Adrenal gland (tissue), 12 donors: Measurements from ENCODE around the gene LDAH. TPM values are rescaled to one million over a fixed set of nuclear protein-coding genes. Genes with fewer than 3 reads are reported as not detected.
A peak's percentile ranks its signal among the peaks of the same experiment; 100 is the strongest.

Experiments used
- DNase-seq, 7 donors: peaks; one replicate each; pipeline ENCODE4 v3.0.0-alpha.2; 2019 to 2020
- H3K27ac ChIP-seq, 5 donors: fragments of 200-600 bp; sonication (generic) in 4 of 5; 1 replicate in 3 of 5; 2 replicates in 2 of 5; pipeline versions ENCODE4 v1.5.1 to v1.8.0; 2016 to 2020; ENCODE audit warnings: mild to moderate bottlenecking in 1 of 5
- H3K27me3 ChIP-seq: fragments of 200-600 bp; 2 replicates; pipeline ENCODE4 v1.8.0; 2021
- H3K36me3 ChIP-seq, 2 donors: fragments of 200-600 bp; replicated peaks in 1 of 2; 1 replicate in 1 of 2; 2 replicates in 1 of 2; pipeline versions ENCODE4 v1.5.1 to v1.8.0; 2018 to 2022
- H3K4me1 ChIP-seq, 2 donors: fragments of 200-600 bp; replicated peaks in 1 of 2; 1 replicate in 1 of 2; 2 replicates in 1 of 2; pipeline versions ENCODE4 v1.5.1 to v1.8.0; 2018 to 2021
- H3K4me3 ChIP-seq, 4 donors: fragments of 200-600 bp; sonication (generic) in 3 of 4; one replicate each; pipeline ENCODE4 v1.5.1; 2016 to 2018
- H3K9me3 ChIP-seq, 3 donors: fragments of 200-600 bp; sonication (generic) in 1 of 3; replicated peaks in 1 of 3; 1 replicate in 2 of 3; 2 replicates in 1 of 3; pipeline versions ENCODE4 v1.5.1 to v1.8.0; 2016 to 2021
- POLR2A ChIP-seq, 2 donors: fragments of 450-650 bp; IDR thresholded peaks; one replicate each; pipeline ENCODE4 v1.6.1; 2017; ENCODE audit warnings: antibody characterized with exemption in 2 of 2, mild to moderate bottlenecking in 2 of 2, moderate library complexity in 1 of 2
- WGBS, 4 donors: extraction: QIAGEN DNeasy Blood & Tissue Kit in 2 of 4; methylation state at CpG; one replicate each; pipeline versions ENCODE4 v1.1.5 to v1.1.7; 2013 to 2017; 5-methylcytosine and 5-hydroxymethylcytosine counted together
- intact Hi-C, 2 donors: fragments of 100-400 bp; cut with DNase I; formaldehyde crosslinking; loops; one replicate each; pipeline versions ENCODE4 v1.14.1 to v1.15.0; 2022 to 2023
- polyA plus RNA-seq, 3 donors: library from polyadenylated mRNA; stranded (reverse); fragments of 200-250 nt in 2 of 3; fragments of 350-450 nt in 1 of 3; fragmentation: Illumina TruSeq in 1 of 3; extraction: RNeasy Lipid Tissue Mini Kit (QIAGEN cat#74804) in 1 of 3; gene quantifications; one replicate each; pipeline ENCODE4 v1.2.3, GENCODE V29; 2013 to 2014
- total RNA-seq, 9 donors: library from RNA; depleted of rRNA in 4 of 9; stranded (reverse); fragments of >200 nt in 4 of 9; fragments of 120-200 nt in 1 of 9; fragmentation: NEBNext Ultra II Directional in 1 of 9; extraction: Animal tissue kit (Norgen Biotek cat#: 25700) in 1 of 9; gene quantifications; one replicate each; pipeline versions ENCODE4 v1.1.0 to v1.2.4, GENCODE V29; 2013 to 2023
- TF ChIP-seq, protein P1 (sequence below), 6 experiments: fragments of 450-650 bp in 4 of 6; fragments of 200-600 bp in 2 of 6; sonication (generic) in 1 of 6; IDR thresholded peaks; 1 replicate in 5 of 6; 2 replicates in 1 of 6; pipeline versions ENCODE4 v1.5.1 to v1.8.0; 2016 to 2021; ENCODE audit warnings: antibody characterized with exemption in 6 of 6, mild to moderate bottlenecking in 2 of 6, moderate library complexity in 1 of 6
- donor health status: healthy with polysubstance abuse.
- donor health status: Bipolar disorder and iron deficiency.
- donor health status: DM: yes; HTN: yes; CAD: no.
- donor health status: DM: no; HTN: no; CAD: no.
- donor health status: DM: no; HTN: no; CAD: no.
- donor health status: DM: yes; HTN: yes; CAD: no.

LDAH gene
- total and polyA plus RNA-seq, 12 donors, result 7.0 to 64.9 (median 31.5) TPM

DNA sequence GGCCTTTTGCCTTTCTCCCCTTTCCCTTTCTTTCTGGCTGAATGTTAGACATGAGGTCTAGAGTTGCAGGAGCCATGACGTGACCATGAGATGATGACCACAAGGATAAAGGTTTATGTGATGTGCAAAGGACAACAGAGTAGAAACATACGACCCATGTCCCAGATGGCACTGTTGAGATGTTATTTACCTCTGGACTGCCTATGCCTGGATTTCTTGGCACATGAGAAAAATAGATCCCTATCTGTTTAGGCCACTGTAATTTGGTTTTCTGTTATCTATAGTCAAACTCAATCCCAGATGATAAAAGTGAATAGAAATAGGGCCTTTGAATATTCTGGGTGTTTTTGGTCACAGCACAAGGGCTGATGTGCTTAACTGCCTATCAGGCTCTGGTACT is 97.1 kb downstream of the LDAH start:
- Histone ChIP-seq H3K4me1 (peaks cover 0 to 14% of the 10 kb centered on the region in 2 donors), H3K27me3 (no peaks in the 10 kb centered on the region), H3K27ac (no peak overlapping the region), H3K36me3 (peaks cover 0 to 3% of the 10 kb centered on the region in 2 donors), H3K4me3 (no peak overlapping the region), H3K9me3 (no peaks in the 10 kb centered on the region)
- WGBS, 4 donors, result 94 to 100% (median 95%) methylated on average over 2 of the region's 2 CpGs
- intact Hi-C loops, result no loop called here
- no peak for DNase-seq
- TF ChIP-seq POLR2A (IDR thresholded peaks at IDR 0.05), result no peak
- TF ChIP-seq, protein P1, sequence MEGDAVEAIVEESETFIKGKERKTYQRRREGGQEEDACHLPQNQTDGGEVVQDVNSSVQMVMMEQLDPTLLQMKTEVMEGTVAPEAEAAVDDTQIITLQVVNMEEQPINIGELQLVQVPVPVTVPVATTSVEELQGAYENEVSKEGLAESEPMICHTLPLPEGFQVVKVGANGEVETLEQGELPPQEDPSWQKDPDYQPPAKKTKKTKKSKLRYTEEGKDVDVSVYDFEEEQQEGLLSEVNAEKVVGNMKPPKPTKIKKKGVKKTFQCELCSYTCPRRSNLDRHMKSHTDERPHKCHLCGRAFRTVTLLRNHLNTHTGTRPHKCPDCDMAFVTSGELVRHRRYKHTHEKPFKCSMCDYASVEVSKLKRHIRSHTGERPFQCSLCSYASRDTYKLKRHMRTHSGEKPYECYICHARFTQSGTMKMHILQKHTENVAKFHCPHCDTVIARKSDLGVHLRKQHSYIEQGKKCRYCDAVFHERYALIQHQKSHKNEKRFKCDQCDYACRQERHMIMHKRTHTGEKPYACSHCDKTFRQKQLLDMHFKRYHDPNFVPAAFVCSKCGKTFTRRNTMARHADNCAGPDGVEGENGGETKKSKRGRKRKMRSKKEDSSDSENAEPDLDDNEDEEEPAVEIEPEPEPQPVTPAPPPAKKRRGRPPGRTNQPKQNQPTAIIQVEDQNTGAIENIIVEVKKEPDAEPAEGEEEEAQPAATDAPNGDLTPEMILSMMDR (IDR thresholded peaks at IDR 0.05), result no peak

- Histone ChIP-seq H3K4me3 (no peak overlapping the region), H3K27me3 (no peaks in the 10 kb centered on the region), H3K4me1 (peaks cover 0 to 14% of the 10 kb centered on the region in 2 donors), H3K36me3 (peaks cover 0 to 3% of the 10 kb centered on the region in 2 donors), H3K27ac (no peak overlapping the region), H3K9me3 (no peaks in the 10 kb centered on the region)
- intact Hi-C loops, result no loop called here
- TF ChIP-seq, protein P1 (IDR thresholded peaks at IDR 0.05), result no peak
- no peak for TF ChIP-seq POLR2A (IDR thresholded peaks at IDR 0.05)
- 96 to 100% (median 98%) methylated on average over 3 of the region's 3 CpGs for WGBS, 4 donors
- no peak for DNase-seq
Observed at GRCh38 chr2:20724500-20725053, 98.3 kb downstream of the LDAH start.

DNA sequence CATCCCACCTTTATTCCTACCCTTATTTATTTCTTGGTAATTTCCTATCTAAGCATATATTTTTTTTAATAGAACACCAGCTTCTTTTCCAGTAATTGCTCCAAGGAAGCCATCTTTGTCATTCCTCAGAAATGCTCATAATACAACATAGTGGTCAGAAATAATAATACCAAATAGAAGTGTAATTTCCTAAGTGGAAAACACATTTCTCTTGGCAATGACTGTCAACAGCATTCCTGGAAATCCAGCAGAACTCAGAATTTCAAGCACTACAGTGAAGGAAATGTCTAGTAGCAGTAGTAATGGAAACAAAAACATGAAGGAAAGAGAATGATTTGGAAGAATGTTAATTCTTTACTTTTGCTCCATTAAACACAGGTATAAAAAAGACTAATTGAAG is 99.4 kb downstream of the LDAH start:
- Histone ChIP-seq H3K4me3 (no peak overlapping the region), H3K27me3 (no peaks in the 10 kb centered on the region), H3K27ac (no peak overlapping the region), H3K9me3 (peaks cover 0 to 6% (median 2%) of the 10 kb centered on the region in 3 donors), H3K36me3 (peaks cover 0 to 3% of the 10 kb centered on the region in 2 donors), H3K4me1 (peaks cover 0 to 11% of the 10 kb centered on the region in 2 donors)
- intact Hi-C loops, result no loop called here
- no peak for DNase-seq
- no peak for TF ChIP-seq POLR2A (IDR thresholded peaks at IDR 0.05)
- TF ChIP-seq, protein P1 (IDR thresholded peaks at IDR 0.05), result no peak

DNA sequence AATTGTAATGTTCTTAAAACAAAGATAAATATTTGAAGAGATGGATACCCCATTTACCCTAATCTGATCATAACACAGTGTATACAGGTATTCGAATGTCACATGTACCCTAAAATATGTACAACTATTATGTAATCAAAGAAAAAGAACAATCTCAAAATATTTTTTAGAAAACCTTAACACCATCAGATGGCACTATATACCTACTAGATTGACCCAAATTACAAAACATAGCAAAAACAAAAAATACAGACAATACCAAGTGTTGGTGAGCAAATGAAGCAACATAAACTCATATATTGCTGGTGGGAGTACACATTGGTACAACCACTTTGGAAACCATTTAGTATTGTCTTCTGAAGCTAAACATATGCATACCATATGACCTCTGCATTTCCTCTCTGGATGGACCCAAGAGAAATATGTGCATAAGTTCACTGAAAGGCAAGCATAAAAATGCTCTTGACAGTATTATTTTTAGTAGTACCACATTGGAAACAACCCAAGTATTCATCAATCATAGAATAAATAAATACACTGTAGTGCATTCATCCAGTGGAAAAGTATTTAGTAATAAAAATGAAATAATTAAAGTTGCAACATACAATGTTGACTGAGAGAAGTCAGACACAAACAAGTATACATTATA is 100.2 kb downstream of the LDAH start:
- no peaks in the 10 kb centered on the region for H3K27me3 ChIP-seq
- WGBS, 4 donors, result 94 to 100% (median 97%) methylated on average over 1 of the region's 1 CpG
- H3K9me3 ChIP-seq, result peaks cover 0 to 7% (median 7%) of the 10 kb centered on the region in 3 donors
- intact Hi-C loops, result no loop called here
- H3K4me3 ChIP-seq, result no peak overlapping the region
- no peak for DNase-seq
- TF ChIP-seq POLR2A (IDR thresholded peaks at IDR 0.05), result no peak
- TF ChIP-seq, protein P1 (IDR thresholded peaks at IDR 0.05), result peak in 1 of 6 experiments; percentile 11
- H3K36me3 ChIP-seq, result peaks cover 0 to 3% of the 10 kb centered on the region in 2 donors
- no peak overlapping the region for H3K27ac ChIP-seq
- peaks cover 0 to 3% of the 10 kb centered on the region in 2 donors for H3K4me1 ChIP-seq
